Fibroblast of skin of scalp (primary cell): ENCODE measurements around the gene TRIM66.

ENCODE experiments used
- DNase-seq: peaks from one replicate; pipeline ENCODE4 v3.0.0-alpha.2; 2013

TRIM66 gene

DNA sequence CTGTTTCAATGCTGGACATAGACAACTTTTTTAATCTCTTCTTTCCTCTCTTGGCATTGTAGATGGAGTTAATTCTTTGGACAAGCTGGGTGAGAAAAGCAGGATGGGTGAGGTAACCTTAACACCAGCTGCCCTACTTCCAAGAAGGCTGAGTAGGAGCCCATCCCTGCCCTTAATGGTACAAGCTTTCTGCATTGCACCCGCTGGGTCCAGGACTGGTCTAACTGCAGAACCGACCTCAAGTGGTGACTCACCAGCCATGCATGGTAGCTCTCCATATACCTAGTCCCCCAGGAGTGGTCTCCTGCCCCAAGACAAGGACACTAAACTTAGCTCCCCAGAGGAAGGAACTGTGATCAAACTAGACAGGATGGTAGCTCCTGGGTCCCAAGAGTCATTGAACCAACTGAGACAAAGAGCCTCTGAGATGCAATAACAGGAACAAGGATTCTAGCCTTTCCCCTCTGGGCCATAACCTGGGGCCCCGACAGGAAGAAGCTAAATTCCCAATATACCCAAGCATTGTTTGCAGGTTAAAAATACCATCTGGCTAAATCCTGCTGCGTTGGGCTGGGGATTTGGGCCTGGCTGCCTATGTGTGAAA, 32.3 kb upstream of the TRIM66 start:
- DNase-seq, result no peak

DNA sequence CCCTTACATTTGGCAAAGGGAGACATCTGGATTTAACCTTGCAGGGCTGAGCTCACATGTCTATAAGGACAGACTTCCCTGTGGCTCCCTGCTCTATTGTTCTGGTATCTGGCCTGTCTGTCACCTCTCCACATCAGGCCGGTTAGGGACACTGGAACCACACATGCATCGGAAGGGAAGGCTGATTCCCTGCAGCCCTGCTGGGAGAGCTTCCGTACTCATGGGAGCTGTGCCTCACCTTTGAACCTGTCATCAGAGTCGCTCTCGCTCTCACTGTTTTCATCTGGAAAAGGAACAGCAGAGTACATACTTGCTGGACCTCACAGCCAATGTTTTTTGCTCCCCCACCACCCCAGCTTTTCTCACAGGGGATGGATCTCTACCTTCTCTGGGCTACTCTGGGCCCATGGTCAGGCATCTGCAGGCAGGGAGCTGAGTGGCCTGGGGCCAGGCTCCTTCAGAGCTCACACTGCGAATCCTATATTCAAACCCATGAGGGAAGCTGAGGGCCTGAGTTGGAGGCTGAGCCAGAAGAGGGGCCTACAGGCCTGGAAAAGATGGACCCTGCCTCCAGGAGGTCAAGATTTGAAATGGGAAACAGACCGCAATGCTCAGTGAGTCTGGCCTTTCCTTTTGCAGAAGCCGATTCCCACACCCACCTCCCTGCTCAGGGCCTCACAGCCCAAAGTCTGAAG, 31.4 kb upstream of the TRIM66 start:
- DNase-seq, result no peak

DNA sequence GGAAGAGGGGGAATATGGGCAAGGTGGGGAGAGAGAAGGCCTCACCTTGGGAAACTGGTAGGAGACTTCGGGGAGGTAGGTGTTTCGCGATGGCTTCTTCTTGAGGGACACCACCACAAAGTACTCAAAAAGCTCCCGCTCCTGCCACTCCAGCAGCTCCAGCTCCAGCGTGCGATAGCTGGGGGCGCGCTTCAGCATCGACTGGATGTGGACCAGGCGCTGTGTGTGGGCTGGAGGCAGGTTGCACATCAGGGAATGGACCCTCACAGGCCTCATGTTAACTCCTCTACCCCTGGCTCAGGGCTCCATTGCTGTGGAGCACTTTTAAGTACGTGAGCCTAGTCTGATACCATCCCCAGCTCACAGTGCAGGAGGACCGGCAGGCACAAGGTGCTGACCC, 30.0 kb upstream of the TRIM66 start:
- DNase-seq, result no peak

DNA sequence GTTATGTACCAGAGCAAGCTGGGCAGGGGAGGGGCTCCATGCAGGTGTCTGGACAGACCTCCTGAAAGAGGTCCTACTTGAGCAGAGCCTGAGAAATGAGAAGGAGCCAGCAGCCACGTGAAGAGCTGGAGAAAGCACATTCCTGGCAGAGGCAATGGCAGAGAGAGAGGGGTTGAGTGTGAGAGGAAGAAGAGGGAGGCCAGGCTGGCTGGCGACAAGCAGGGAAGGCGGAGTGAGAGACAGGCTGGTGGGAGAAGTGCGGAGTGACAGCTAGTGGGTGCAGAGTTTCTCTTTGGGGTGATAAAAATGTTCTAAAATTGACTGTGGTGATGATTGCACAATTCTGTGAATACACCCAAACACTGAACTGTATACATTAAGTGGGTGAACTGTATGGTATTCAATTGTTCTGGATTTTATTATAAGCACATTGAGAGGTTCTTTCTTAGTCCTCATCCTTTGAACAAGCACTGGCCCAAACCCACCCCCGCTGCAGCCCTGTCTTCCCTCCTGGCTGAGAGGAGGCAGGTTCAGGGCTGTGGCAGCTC, 29.5 kb upstream of the TRIM66 start:
- DNase-seq, result no peak

DNA sequence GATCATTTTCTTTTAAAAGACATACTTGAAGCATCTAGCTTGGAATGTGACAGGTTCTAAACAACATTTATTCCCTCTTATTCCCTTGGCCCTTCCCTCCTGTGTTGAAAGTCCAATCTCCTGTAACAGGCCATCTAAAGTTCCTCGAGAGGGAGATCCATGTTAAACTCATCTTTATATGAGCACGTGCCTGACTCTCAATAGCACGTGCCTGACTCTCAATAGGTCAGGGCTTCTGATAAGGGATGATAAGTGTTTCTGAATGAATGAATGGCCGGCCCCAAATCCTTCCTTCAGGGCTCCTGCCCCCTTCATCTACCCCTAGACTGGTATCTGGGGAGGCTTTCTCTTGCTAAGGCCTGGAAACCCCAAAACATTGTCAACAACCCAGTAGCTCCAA, 27.3 kb upstream of the TRIM66 start:
- DNase-seq, result no peak

DNA sequence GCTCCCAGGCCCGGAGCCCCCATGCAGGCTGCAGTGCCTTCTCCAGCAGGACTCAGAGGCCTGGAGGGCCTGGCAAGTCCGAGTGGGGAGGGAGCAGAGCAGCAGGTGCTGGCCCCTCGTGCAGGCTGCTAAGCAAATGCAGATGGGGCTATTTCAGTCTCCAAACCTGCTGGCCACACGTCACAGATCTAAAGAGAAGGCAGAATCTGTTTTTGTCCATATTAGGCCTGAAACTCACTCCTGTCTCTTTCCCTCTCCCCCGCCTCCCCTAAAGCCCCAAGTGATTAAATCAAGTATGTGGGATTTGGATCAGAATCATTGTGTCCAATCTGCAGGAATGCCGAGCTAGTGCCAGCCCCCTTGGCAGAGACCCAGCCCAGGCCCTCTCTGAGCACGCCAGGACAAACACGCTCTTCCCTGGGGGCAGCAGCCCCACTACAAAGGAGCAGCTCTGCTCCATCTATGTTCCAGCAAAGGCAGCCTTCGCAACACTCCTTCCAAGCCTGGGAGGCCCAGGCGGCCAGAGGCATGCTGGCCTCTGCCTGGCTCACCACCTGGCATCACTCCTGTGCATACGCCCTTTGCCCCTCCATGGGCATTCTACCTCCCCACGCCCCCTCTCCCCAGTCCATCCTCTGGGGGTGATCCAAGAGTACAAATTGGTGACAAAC, 26.7 kb upstream of the TRIM66 start:
- DNase-seq, result peak; percentile 99

DNA sequence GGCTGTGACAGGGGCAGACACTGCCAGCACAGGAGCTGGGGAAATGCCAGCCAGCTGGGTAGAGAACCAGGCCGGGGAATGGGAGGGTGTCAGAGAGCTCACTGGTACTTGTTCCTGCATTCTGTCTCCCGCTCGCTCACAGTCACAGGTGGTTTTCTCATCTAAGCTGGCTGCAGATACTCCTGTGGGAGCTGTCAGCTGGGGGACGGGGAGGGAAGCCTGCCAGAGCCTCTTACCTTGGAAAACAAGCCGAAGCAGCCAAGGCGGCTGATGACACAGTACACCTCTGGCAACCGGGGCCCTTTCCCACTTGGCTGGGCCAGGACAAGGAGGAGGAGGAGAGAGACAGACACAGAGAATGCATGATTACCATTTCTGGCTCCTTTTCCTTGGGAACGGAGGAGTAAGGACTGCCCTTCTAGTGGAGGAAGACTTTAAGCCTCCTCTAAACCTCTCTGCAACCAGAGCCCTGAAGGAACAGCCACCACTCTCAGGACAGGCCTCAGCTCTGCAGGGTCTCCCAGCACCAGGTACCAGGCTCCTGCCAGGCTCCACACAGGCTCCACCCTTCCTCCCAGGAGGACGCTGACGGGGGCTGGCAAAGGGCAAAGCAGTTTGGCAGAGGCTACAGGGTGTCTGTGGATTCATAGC, 25.2 kb upstream of the TRIM66 start:
- DNase-seq, result no peak

DNA sequence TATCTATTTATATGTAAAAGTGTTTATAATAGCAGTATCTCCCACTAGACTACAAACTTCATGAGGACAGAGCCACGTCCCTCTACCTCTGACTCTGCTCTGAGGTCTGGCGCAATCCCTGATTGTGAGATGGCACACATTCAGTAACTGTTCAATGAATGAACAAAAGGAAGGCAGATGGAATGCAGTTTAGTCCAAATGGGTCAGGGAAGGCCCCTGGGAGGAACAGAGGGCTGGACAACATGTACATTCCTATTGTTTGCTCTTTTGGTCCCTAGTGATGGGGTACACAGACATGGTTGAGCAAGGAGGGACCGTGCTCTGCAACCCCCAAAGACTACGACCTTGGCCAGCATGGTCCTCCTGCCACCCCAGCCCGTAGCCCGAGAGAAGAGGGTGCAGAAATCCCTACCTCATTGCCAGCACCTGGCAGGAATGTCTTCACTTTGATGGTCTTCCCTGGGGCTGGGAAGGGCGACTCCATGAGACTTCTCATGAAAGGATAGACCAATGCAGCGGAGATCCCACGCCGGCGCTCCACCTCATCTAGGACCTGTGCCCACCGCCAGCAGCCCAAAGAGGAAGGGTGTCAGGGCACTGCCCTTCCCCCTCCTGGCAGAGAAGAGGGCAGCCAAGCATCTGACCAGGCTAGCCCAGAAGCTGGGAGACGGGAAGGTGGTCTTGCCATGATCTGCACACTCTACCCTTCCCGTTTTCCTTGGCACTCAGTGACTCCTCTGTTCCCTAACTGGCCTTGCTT, 24.4 kb upstream of the TRIM66 start:
- DNase-seq, result no peak

DNA sequence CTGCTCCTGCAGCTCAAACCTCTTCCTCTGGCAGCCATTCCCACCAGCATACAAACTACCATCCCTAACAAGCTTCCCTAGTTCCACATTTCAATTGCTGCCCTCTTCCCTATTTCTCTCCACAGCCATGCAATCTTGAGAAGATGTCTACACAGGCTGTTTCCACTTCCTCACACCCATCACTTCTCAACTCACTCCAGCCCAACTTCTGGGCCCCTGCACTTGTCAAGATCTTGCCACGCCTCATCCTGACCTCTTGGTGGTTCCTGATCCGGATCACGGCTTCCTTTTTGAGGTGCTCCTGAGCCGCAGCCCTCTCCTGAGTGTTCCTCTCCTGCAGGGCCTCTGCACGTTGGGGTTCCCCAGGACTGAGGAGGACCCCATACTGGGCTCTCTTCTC, 22.7 kb upstream of the TRIM66 start:
- no peak for DNase-seq

DNA sequence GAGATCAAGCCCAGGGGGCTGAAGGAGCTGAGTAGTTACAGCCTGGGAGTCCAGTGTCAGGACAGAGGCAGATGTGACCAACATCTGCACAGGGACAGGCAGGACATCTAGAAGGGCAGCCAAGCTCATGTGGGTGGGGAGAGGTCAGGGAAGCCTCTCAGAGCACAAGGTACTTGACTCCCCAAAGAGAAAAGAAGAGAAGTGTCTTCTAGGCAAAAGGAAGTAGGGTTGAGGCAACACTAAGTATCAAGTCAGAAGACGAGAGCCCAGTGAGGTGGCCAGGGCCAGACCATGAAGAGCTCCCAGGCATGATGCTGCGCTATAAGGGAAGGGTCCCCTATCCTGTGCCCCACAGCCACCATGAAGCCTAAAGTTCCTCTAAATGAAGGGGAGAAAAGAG, 21.7 kb upstream of the TRIM66 start:
- no peak for DNase-seq

DNA sequence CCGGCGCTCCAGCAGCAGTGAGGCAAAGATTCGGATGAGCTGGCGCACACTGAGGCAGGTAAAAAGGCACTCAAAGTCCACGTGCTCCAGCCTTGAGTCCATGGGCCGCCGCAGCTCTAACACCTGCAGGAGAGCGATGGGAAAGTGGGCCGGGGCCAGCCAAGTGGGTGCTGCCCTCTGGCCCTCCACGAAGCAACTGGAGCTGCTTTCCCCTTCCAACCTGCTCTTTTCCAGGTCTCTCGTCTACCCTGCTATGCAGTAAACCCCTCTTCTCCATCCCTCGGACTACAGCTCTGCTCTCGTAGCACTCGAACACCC, 20.1 kb upstream of the TRIM66 start:
- no peak for DNase-seq

DNA sequence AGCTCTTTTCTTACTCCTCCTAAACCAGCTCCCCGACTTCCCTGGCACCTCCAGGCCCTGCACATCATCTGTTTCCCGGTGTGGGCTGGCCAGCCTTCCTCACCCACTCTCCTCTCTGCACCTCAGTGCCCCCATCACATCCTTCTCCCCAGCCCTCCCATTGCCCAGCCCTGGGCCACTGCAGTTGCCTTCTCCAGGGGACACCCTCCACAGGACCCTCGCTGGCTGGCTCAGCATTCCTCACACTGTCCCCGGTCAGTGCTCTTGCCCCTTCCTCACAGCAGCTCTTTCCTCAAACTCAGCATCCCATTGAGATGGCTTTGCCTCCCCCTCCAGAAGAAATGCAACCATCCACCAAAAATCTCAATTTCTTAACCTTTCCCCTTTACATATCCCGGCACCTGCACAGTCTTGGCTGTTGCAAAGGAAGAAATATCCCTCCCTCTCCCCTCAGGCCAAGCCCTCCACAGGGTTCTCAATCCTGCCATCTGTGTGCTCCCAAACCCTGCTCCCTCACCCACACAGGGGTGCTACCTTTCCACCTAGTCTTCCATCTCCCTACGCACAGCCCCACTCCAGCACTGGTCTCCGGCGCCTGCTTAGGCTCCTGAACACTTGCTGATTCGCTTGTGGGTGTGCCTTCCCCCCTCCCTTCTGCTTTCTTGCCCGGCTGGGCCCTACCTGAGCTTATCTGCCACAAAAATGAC, 19.6 kb upstream of the TRIM66 start:
- no peak for DNase-seq

DNA sequence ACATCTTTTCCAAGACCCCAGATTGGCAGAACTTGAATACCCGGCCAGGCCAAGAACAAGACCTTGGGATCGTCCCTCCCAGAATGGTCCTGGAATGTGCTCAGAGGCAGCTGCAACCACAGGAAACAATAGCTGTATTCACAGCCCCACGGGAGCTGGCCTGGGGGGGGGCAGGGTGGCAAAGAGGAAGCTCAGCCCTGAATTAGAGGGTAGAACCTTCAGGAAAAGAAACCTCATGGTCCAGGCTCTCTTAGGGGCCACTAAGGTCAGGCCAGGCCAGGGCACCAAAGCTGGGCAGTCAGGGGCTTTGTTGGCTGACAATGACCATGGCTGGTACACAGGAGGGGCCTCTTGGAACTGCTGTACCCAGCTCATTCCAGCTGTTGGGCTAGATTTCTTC, 17.4 kb upstream of the TRIM66 start:
- peak; percentile 82 for DNase-seq

DNA sequence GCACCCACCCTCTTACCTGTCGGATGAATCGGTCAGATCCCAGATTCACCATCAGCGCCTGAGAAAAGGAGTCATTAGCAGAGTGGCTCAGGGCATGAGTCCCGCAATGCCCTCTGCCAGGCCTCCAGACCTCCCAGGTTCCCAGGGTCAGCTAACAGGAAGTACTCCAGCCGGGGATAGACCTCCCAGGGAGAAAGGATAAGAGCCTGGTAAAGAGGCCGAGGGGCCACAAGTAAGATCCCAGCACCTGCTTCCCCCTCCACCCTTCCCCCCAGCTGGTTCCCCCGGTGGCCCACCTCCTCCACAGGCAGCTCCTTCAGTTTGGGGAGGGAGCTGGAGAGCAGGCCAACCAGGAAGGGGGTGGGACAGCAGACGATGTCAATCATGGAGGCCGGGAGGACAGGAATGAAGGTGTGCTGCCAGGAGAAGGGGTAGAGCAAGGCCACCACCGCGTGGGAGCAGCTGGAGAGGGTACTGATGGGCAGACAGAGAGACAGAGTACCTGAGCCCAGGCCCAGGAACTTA, 16.5 kb upstream of the TRIM66 start:
- DNase-seq, result no peak

DNA sequence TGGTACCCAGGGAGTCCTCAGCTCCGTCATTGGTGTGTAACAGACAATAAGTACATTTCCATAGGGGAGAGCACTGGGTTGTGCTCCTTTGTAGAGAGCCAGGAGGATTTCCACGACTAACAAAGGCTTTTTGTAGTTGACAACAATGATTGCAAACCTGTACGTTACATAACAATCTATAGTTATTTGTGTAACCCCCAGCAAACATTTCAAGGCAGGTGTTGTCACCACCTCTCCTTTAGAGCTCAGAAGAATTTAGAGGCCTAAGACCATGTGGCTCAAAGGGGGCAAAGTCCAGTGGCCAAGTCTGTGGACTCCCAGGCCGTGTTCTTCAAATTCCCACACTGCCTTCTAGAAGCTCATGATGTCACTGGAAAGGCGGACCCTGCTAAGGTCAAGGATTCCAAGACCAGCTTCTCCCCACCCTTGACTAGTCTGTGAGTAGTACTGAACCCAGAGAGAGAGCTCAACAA, 15.9 kb upstream of the TRIM66 start:
- DNase-seq, result no peak

DNA sequence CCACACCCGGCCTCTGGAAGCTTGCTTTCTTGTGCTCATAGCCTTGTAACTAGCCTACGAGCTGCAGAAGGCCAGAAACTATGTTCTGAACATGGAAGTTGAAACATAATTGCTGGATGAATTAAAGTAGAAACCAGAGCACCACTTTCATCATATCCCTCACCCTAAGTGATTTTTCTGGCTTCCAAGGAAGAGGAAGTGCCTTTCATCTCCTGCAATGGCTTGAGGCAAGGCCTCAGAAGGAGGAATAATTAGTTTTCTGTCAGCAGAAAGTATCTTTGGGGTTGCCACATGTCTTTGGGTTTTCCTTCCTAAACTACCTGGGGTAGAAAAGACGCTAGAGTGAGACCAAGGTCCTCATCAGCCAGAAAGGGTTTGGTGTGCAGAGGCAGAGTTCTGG, 14.6 kb upstream of the TRIM66 start:
- no peak for DNase-seq

DNA sequence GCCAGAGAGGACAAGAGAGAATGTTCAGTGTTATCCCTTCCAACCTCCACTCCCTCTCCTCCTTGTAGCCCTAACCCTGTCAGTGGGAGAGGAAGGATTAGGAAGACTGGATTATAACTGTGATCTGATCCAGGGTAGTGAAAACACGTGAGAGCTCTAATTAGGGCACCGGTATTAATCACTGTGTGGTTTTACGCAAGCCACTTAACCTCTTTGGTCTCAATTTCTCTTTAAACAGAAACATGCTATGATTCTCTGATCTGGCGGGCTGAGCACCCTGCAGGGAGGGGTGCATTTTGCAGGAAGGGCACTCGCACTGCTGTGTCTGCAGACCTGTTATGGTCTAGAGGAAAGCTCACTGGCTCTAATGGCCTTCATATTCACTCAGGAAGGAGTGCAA, 11.7 kb upstream of the TRIM66 start:
- no peak for DNase-seq

DNA sequence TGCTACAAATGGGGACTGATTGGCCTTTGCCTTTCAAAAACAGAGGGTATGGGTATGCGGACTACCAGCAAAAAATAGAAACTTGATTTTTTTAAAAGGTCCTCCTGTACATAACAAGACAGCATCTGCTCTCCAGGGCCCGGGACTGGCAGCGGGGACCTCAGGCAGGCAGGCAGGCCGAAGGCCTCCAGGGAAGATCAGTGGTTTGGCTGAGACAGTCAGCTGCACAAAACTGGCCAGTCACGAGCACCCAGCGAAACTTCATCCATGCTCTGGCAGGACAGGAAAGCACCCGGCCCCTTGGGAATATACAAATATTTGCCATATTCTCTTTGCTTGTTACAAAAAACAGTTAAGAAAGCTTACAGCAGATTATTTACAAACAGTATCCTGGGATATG, 11.1 kb upstream of the TRIM66 start:
- no peak for DNase-seq

DNA sequence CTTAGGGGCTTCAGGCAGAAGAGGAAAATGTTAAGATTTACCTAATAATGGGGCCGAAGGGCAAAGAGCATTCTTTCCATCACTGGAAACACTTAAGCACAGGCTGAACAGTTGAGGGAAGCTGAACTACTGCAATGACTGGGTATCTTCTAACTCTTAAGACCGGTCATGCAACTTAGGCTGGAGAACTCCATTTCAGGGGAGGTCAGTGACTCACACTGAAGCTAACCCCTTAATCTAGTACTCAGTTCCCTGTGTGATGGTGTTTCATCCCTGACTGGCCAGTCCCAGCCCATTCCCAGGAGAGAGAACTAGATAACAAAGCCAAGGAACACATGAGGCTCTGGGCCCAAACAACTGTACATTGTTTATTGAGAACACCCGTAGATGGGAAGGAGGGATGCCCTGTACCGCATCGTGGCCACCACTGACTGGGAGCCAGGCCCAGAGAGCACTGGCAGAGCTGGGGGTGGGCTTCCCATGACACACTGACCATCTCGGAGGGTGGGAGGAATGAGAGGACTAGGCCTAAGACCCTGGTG, 10.6 kb upstream of the TRIM66 start:
- DNase-seq, result no peak

DNA sequence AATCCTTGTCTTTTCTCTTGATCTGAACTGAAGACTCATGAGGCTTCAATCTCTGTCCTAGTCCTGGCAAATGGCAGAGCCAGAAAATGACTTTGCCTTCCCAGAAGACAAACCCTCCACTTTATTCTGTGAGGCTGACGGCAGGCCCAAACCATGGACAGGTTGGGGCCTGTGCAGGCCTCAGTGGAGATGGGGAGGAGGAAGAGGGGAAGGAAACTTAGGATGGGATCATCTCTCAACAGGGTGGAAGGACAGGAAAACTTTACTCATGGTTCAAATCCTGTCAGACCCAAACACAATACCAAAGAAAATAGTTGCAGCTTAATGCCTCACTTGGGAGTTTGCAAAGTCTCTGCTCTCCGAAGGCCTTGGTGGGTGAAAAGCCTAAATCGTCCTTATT, 10.0 kb upstream of the TRIM66 start:
- no peak for DNase-seq

DNA sequence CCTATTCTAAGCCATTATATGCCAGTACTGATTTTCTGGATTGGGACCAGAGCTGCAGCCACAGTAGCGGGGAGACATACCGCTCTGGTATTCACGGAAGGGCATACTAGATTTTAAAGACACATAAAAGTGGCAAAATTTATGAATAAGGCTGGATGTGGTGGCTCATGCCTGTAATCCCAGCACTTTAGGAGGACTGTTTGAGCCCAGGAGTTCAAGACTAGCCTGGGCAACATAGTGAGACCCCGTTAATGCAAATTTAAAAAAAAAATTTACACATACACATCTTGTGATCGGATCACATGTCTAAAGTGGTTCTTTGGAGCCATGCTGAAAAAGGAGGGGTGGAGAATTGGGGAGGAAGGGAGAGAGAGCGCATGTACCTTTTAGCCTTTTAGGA, 9.1 kb upstream of the TRIM66 start:
- no peak for DNase-seq
